IPS DF 6.9 (cell line): ENCODE measurements around the gene NKAIN2.
"Not testable (repeated sequence)": the region's sequence is repeated elsewhere in the genome, so short reads cannot be mapped to it uniquely, and the experiment has no call there.

ENCODE experiments used
- DNase-seq: peaks from one replicate; pipeline ENCODE4 v3.0.0-alpha.2; 2013; ENCODE audit warnings: low read depth, low spot score
- H3K27ac ChIP-seq: one replicate; pipeline ENCODE4 v1.5.1; 2013; ENCODE audit warnings: low read length, control low read depth
- H3K27me3 ChIP-seq: 2 replicates; pipeline ENCODE4 v1.6.1; 2013; ENCODE audit warnings: mild to moderate bottlenecking, low read length; ENCODE audit not compliant: control insufficient read depth, insufficient read depth
- H3K36me3 ChIP-seq: 2 replicates; pipeline ENCODE4 v1.6.1; 2013; ENCODE audit warnings: low read length; ENCODE audit not compliant: control insufficient read depth, insufficient read depth
- H3K4me1 ChIP-seq: 2 replicates; pipeline ENCODE4 v1.6.1; 2013; ENCODE audit warnings: low read length; ENCODE audit not compliant: control insufficient read depth, insufficient read depth
- H3K4me3 ChIP-seq: 2 replicates; pipeline ENCODE4 v1.5.1; 2013; ENCODE audit warnings: mild to moderate bottlenecking, low read length
- H3K9me3 ChIP-seq: 2 replicates; pipeline ENCODE4 v1.6.1; 2013; ENCODE audit warnings: low read length, inconsistent platforms; ENCODE audit not compliant: control insufficient read depth, insufficient read depth
- WGBS: extraction: QIAGEN DNeasy Blood & Tissue Kit; methylation state at CpG from one replicate; pipeline ENCODE4 v1.1.7; 2013; ENCODE audit warnings: mixed read lengths, missing lambda C conversion rate; ENCODE audit not compliant: insufficient read length, insufficient coverage; 5-methylcytosine and 5-hydroxymethylcytosine counted together

Gene NKAIN2

GRCh38 chr6:124348339-124348738 is 544.7 kb downstream of the NKAIN2 start:
- H3K36me3 ChIP-seq, H3K4me3 ChIP-seq, H3K4me1 ChIP-seq, H3K27me3 ChIP-seq, H3K9me3 ChIP-seq, DNase-seq, H3K27ac ChIP-seq: not testable (repeated sequence)
- WGBS = no CpG with 5 or more reads among the region's 6 CpGs

- no peak overlapping the region for H3K4me3 ChIP-seq
- WGBS = no CpG with 5 or more reads among the region's 4 CpGs
- H3K4me1 ChIP-seq = no peaks in the 10 kb centered on the region
- no peaks in the 10 kb centered on the region for H3K27me3 ChIP-seq
- H3K9me3 ChIP-seq = no peaks in the 10 kb centered on the region
- no peak overlapping the region for H3K27ac ChIP-seq
- no peak for DNase-seq
- H3K36me3 ChIP-seq = no peaks in the 10 kb centered on the region
Measured at GRCh38 chr6:124355146-124355545, 551.5 kb downstream of the NKAIN2 start.

- Histone ChIP-seq H3K4me1 (no peaks in the 10 kb centered on the region), H3K4me3 (no peak overlapping the region), H3K27ac (no peak overlapping the region), H3K9me3 (no peaks in the 10 kb centered on the region), H3K36me3 (no peaks in the 10 kb centered on the region), H3K27me3 (no peaks in the 10 kb centered on the region)
- no CpG with 5 or more reads among the region's 5 CpGs for WGBS
- no peak for DNase-seq
Measured at GRCh38 chr6:124356276-124356810, 552.7 kb downstream of the NKAIN2 start.

- Histone ChIP-seq H3K27me3 (no peaks in the 10 kb centered on the region), H3K9me3 (no peaks in the 10 kb centered on the region), H3K4me3 (no peak overlapping the region), H3K4me1 (no peaks in the 10 kb centered on the region), H3K36me3 (no peaks in the 10 kb centered on the region), H3K27ac (no peak overlapping the region)
- DNase-seq = no peak
- no CpG with 5 or more reads among the region's 1 CpG for WGBS
Measured at GRCh38 chr6:124356811-124357210, 553.1 kb downstream of the NKAIN2 start.

- DNase-seq = no peak
- no peaks in the 10 kb centered on the region for H3K36me3 ChIP-seq
- no peaks in the 10 kb centered on the region for H3K4me1 ChIP-seq
- no peaks in the 10 kb centered on the region for H3K27me3 ChIP-seq
- H3K9me3 ChIP-seq = no peaks in the 10 kb centered on the region
- H3K27ac ChIP-seq = no peak overlapping the region
- H3K4me3 ChIP-seq = no peak overlapping the region
Measured at GRCh38 chr6:124368131-124368530, 564.5 kb downstream of the NKAIN2 start.

- Histone ChIP-seq H3K27ac (no peak overlapping the region), H3K27me3 (no peaks in the 10 kb centered on the region), H3K4me1 (no peaks in the 10 kb centered on the region), H3K4me3 (no peak overlapping the region), H3K36me3 (no peaks in the 10 kb centered on the region), H3K9me3 (no peaks in the 10 kb centered on the region)
- DNase-seq = no peak
- WGBS = no CpG with 5 or more reads among the region's 2 CpGs
Measured at GRCh38 chr6:124371974-124372475, 568.4 kb downstream of the NKAIN2 start.

- no CpG with 5 or more reads among the region's 1 CpG for WGBS
- H3K9me3 ChIP-seq = no peaks in the 10 kb centered on the region
Measured at GRCh38 chr6:124373386-124373785, 569.7 kb downstream of the NKAIN2 start.

GRCh38 chr6:124389127-124389526 is 585.5 kb downstream of the NKAIN2 start:
- H3K27me3 ChIP-seq = no peaks in the 10 kb centered on the region
- H3K4me1 ChIP-seq = no peaks in the 10 kb centered on the region
- H3K4me3 ChIP-seq = no peak overlapping the region
- H3K9me3 ChIP-seq = no peaks in the 10 kb centered on the region
- H3K36me3 ChIP-seq = no peaks in the 10 kb centered on the region
- DNase-seq = no peak
- H3K27ac ChIP-seq = no peak overlapping the region

More at GRCh38 chr6:124373386-124373785, 569.7 kb downstream of the NKAIN2 start:
- Histone ChIP-seq H3K27me3 (no peaks in the 10 kb centered on the region), H3K36me3 (no peaks in the 10 kb centered on the region), H3K4me1 (no peaks in the 10 kb centered on the region), H3K27ac (no peak overlapping the region), H3K4me3 (no peak overlapping the region)
- DNase-seq = no peak

GRCh38 chr6:124393536-124393935 is 589.9 kb downstream of the NKAIN2 start:
- Histone ChIP-seq H3K36me3 (no peaks in the 10 kb centered on the region), H3K4me1 (no peaks in the 10 kb centered on the region), H3K9me3 (no peaks in the 10 kb centered on the region), H3K27ac (no peak overlapping the region), H3K4me3 (no peak overlapping the region), H3K27me3 (no peaks in the 10 kb centered on the region)
- DNase-seq = no peak
- no CpG with 5 or more reads among the region's 4 CpGs for WGBS

GRCh38 chr6:124396361-124396760 is 592.7 kb downstream of the NKAIN2 start:
- Histone ChIP-seq H3K4me3 (no peak overlapping the region), H3K27ac (no peak overlapping the region), H3K9me3 (no peaks in the 10 kb centered on the region), H3K36me3 (no peaks in the 10 kb centered on the region), H3K4me1 (no peaks in the 10 kb centered on the region), H3K27me3 (no peaks in the 10 kb centered on the region)
- no CpG with 5 or more reads among the region's 2 CpGs for whole genome bisulfite sequencing
- no peak for DNase-seq

- no peak overlapping the region for H3K4me3 ChIP-seq
- DNase-seq = no peak
- no peaks in the 10 kb centered on the region for H3K4me1 ChIP-seq
- H3K27ac ChIP-seq = no peak overlapping the region
- no peaks in the 10 kb centered on the region for H3K27me3 ChIP-seq
- H3K9me3 ChIP-seq = no peaks in the 10 kb centered on the region
- no CpG with 5 or more reads among the region's 2 CpGs for WGBS
- H3K36me3 ChIP-seq = no peaks in the 10 kb centered on the region
Measured at GRCh38 chr6:124400261-124400999, 596.8 kb downstream of the NKAIN2 start.
